K562 (cell line): ENCODE results near the gene ADAM15. TPM values are rescaled to one million over a fixed set of nuclear protein-coding genes. Genes with fewer than 3 reads are reported as not detected.

ENCODE experiments used
- ASH1L ChIP-seq: fragments of 450-650 bp; IDR thresholded peaks from 2 replicates; pipeline ENCODE4 v1.6.1; 2018; ENCODE audit warnings: borderline replicate concordance, mild to moderate bottlenecking, low read depth; ENCODE audit not compliant: partially characterized antibody
- IRF2 ChIP-seq: sonication (generic); formaldehyde crosslinking; IDR thresholded peaks from 2 replicates; pipeline ENCODE4 v1.8.1; 2022; ENCODE audit warnings: mild to moderate bottlenecking, missing genetic modification reagents
- MIER1 ChIP-seq: fragments of 450-650 bp; IDR thresholded peaks from 2 replicates; pipeline ENCODE4 v1.6.1; 2016; ENCODE audit warnings: antibody characterized with exemption, mild to moderate bottlenecking, low read depth
- NRF1 ChIP-seq, 2 experiments: fragments of 450-650 bp; IDR thresholded peaks in 1 of 2; conservative IDR thresholded peaks in 1 of 2; 2 replicates each; pipeline ENCODE4 v1.6.1; 2014; ENCODE audit warnings: mild to moderate bottlenecking in 2 of 2
- POLR3G ChIP-seq: IDR thresholded peaks from 2 replicates; pipeline ENCODE4 v1.6.1; 2011; ENCODE audit not compliant: insufficient read length, insufficient replicate concordance; ENCODE audit errors: extremely low read depth
- RBM22 ChIP-seq: fragments of 200-400 bp; formaldehyde crosslinking; IDR thresholded peaks from 2 replicates; pipeline ENCODE4 v1.6.1; 2018; ENCODE audit warnings: low read length, low read depth; ENCODE audit not compliant: poor library complexity, severe bottlenecking
- RERE ChIP-seq: sonication (generic); formaldehyde crosslinking; IDR thresholded peaks from 2 replicates; pipeline ENCODE4 v1.8.0; 2023; ENCODE audit warnings: missing genetic modification reagents, mild to moderate bottlenecking, borderline replicate concordance
- RFX5 ChIP-seq: IDR thresholded peaks from 2 replicates; pipeline ENCODE4 v1.6.1; 2011; ENCODE audit warnings: low read depth, mild to moderate bottlenecking, improper control_type of control experiment, low read length
- ZNF699 ChIP-seq: fragments of 250-450 bp; sonication (Bioruptor Pico); IDR thresholded peaks from 2 replicates; pipeline ENCODE4 v1.8.0; 2021; ENCODE audit warnings: mild to moderate bottlenecking, moderate library complexity; ENCODE audit not compliant: insufficient replicate concordance
- ZNF766 ChIP-seq: fragments of 200-800 bp; sonication (Bioruptor generic); conservative IDR thresholded peaks from 2 replicates; pipeline ENCODE4 v1.6.1; 2016; ENCODE audit warnings: missing genetic modification characterization, missing compliant biosample characterization
- polyA plus RNA-seq, 8 experiments: library from polyadenylated mRNA; depleted of rRNA in 4 of 8; stranded (reverse) in 5 of 8; unstranded in 3 of 8; fragments of >200 nt; fragmentation: Nextera tagmentation in 2 of 8; fragmentation: Illumina TruSeq in 1 of 8; extraction: Ambion mirVana in 2 of 8; extraction: Trizol in 1 of 8; gene quantifications; 2 replicates each; pipeline versions ENCODE4 v1.2.1 to v1.2.3, GENCODE V29; 2011 to 2014; ENCODE audit warnings: inconsistent platforms in 1 of 8, missing spikeins in 1 of 8
- total RNA-seq, 7 experiments: library from RNA; depleted of rRNA in 6 of 7; stranded (reverse); fragments of >200 nt in 6 of 7; fragmentation: Illumina TruSeq in 2 of 7; extraction: Trizol in 2 of 7; gene quantifications; 2 replicates each; pipeline versions ENCODE4 v1.2.1 to v1.2.3, GENCODE V29; 2011 to 2021; ENCODE audit warnings: low replicate concordance in 1 of 7
- TF ChIP-seq, protein P1 (sequence below): fragments of 200-800 bp; sonication (Bioruptor generic); IDR thresholded peaks from 2 replicates; pipeline ENCODE4 v1.6.1; 2017; ENCODE audit warnings: missing genetic modification characterization, missing compliant biosample characterization
- TF ChIP-seq, protein P2 (sequence below): fragments of 450-650 bp; IDR thresholded peaks from one replicate; pipeline ENCODE4 v1.6.1; 2018; ENCODE audit warnings: mild to moderate bottlenecking, moderate library complexity; ENCODE audit not compliant: partially characterized antibody
- TF ChIP-seq, protein P3 (sequence below): sonication (generic); formaldehyde crosslinking; IDR thresholded peaks from 2 replicates; pipeline ENCODE4 v1.8.1; 2022; ENCODE audit warnings: missing genetic modification reagents

The ADAM15 gene
- total and polyA plus RNA-seq, 9 of the 15 experiments (the other 6 are each of a cell fraction or from before 2014, with no cell fraction given), result 0.69 to 72.3 (median 32.8) TPM

DNA sequence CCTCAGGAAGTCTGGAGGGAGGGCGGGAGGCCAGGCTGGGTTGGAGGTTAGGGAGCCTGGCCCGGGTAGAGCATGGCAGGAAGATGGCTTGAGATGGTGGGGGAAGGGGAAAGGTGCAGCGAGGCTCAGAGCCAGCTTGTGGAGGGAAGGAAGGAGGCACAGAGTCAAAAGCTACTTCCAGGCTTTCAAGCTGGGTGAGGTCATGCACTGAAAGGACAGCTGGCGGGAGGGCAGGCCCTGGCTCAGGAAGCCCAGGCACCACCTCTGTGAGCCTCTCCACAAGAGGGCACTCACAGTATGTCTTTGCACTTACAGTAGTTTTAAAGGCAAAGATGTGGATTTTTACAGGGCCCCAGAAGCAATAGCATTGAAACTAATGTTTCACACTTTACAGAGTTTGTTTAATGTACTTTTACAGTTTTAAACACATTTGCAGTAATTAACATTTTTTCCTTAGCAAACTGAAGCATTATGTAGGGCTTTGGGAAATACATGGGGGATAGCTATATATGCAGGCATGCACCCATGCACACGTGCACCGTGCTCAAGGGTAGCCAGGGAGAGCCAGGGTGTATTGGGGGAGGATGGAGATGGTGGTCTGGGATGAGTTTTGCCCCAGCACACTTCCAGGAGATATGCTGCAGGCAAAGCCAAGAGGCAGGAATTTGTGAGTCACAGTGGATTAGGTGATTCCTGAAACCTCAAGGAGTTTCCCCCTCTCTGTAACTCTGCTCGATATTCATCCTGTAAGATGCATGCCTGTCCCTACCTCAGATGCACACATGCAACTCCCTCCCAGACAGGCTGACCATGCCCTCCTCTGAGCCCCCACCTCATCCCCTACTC is 6.1 kb upstream of the ADAM15 start (continued):
- TF ChIP-seq RERE (no peak), MIER1 (no peak), NRF1 (conservative IDR thresholded peaks at IDR 0.05 in 1 of 2, IDR thresholded peaks at IDR 0.05 in 1 of 2) (no peak), RBM22 (no peak), IRF2 (CRISPR knock-in tag) (no peak), POLR3G (no peak), ASH1L (no peak), RFX5 (no peak), ZNF699 (CRISPR knock-in tag) (no peak), ZNF766 (CRISPR knock-in tag) (no peak)
- TF ChIP-seq, protein P1, sequence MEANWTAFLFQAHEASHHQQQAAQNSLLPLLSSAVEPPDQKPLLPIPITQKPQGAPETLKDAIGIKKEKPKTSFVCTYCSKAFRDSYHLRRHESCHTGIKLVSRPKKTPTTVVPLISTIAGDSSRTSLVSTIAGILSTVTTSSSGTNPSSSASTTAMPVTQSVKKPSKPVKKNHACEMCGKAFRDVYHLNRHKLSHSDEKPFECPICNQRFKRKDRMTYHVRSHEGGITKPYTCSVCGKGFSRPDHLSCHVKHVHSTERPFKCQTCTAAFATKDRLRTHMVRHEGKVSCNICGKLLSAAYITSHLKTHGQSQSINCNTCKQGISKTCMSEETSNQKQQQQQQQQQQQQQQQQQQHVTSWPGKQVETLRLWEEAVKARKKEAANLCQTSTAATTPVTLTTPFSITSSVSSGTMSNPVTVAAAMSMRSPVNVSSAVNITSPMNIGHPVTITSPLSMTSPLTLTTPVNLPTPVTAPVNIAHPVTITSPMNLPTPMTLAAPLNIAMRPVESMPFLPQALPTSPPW (CRISPR knock-in tag), result no peak; the same call in 1 of the 2 replicates
- TF ChIP-seq, protein P2, sequence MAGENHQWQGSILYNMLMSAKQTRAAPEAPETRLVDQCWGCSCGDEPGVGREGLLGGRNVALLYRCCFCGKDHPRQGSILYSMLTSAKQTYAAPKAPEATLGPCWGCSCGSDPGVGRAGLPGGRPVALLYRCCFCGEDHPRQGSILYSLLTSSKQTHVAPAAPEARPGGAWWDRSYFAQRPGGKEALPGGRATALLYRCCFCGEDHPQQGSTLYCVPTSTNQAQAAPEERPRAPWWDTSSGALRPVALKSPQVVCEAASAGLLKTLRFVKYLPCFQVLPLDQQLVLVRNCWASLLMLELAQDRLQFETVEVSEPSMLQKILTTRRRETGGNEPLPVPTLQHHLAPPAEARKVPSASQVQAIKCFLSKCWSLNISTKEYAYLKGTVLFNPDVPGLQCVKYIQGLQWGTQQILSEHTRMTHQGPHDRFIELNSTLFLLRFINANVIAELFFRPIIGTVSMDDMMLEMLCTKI, result no peak
- TF ChIP-seq, protein P3, sequence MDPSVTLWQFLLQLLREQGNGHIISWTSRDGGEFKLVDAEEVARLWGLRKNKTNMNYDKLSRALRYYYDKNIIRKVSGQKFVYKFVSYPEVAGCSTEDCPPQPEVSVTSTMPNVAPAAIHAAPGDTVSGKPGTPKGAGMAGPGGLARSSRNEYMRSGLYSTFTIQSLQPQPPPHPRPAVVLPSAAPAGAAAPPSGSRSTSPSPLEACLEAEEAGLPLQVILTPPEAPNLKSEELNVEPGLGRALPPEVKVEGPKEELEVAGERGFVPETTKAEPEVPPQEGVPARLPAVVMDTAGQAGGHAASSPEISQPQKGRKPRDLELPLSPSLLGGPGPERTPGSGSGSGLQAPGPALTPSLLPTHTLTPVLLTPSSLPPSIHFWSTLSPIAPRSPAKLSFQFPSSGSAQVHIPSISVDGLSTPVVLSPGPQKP (CRISPR knock-in tag), result no peak
